Trophoblast cell (in vitro differentiated cells and primary cell): Measurements from ENCODE around the gene TBCA.
A peak's percentile ranks its signal among the peaks of the same experiment; 100 is the strongest.

ENCODE experiments used
- DNase-seq, 2 donors: peaks; one replicate each; pipeline ENCODE4 v3.0.0-alpha.2; 2016
- H2AFZ ChIP-seq: 2 replicates; pipeline ENCODE4 v1.6.1; 2013; ENCODE audit warnings: low read length, moderate library complexity, mild to moderate bottlenecking; ENCODE audit not compliant: insufficient read depth, poor library complexity
- H2AK5ac ChIP-seq: 2 replicates; pipeline ENCODE4 v1.6.1; 2013; ENCODE audit warnings: mild to moderate bottlenecking, low read length
- H2BK120ac ChIP-seq: 2 replicates; pipeline ENCODE4 v1.6.1; 2013; ENCODE audit warnings: low read length, mild to moderate bottlenecking, moderate library complexity; ENCODE audit not compliant: insufficient read depth, poor library complexity
- H2BK12ac ChIP-seq: 2 replicates; pipeline ENCODE4 v1.6.1; 2013; ENCODE audit warnings: mild to moderate bottlenecking, low read length, moderate library complexity
- H2BK5ac ChIP-seq: 2 replicates; pipeline ENCODE4 v1.6.1; 2013; ENCODE audit warnings: low read length, low read depth, moderate library complexity, mild to moderate bottlenecking; ENCODE audit not compliant: poor library complexity
- H3K14ac ChIP-seq: 2 replicates; pipeline ENCODE4 v1.6.1; 2013; ENCODE audit warnings: mild to moderate bottlenecking, low read length
- H3K18ac ChIP-seq: 2 replicates; pipeline ENCODE4 v1.6.1; 2013; ENCODE audit warnings: mild to moderate bottlenecking, low read length
- H3K23ac ChIP-seq: 2 replicates; pipeline ENCODE4 v1.6.1; 2013; ENCODE audit warnings: low read length
- H3K27ac ChIP-seq: 2 replicates; pipeline ENCODE4 v1.5.1; 2013; ENCODE audit warnings: low read depth, mild to moderate bottlenecking, inconsistent platforms, low read length, moderate library complexity
- H3K27me3 ChIP-seq: 2 replicates; pipeline ENCODE4 v1.6.1; 2013; ENCODE audit warnings: inconsistent platforms, mild to moderate bottlenecking, low read length, moderate library complexity; ENCODE audit not compliant: insufficient read depth
- H3K36me3 ChIP-seq, 2 experiments: 1 replicate in 1 of 2; 2 replicates in 1 of 2; pipeline ENCODE4 v1.6.1; 2013; ENCODE audit warnings: low read length in 2 of 2, mild to moderate bottlenecking in 2 of 2, moderate library complexity in 1 of 2; ENCODE audit not compliant: insufficient read depth in 2 of 2, control insufficient read depth in 1 of 2
- H3K4ac ChIP-seq: 2 replicates; pipeline ENCODE4 v1.6.1; 2013; ENCODE audit warnings: low read depth, mild to moderate bottlenecking, low read length, moderate library complexity
- H3K4me1 ChIP-seq, 2 experiments: 1 replicate in 1 of 2; 2 replicates in 1 of 2; pipeline ENCODE4 v1.6.1; 2013; ENCODE audit warnings: low read length in 2 of 2, mild to moderate bottlenecking in 2 of 2, moderate library complexity in 1 of 2; ENCODE audit not compliant: insufficient read depth in 2 of 2, control insufficient read depth in 1 of 2
- H3K4me2 ChIP-seq: 2 replicates; pipeline ENCODE4 v1.6.1; 2013; ENCODE audit warnings: inconsistent platforms, mild to moderate bottlenecking, low read length, moderate library complexity
- H3K4me3 ChIP-seq: 2 replicates; pipeline ENCODE4 v1.5.1; 2013; ENCODE audit warnings: mild to moderate bottlenecking, low read depth, low read length, inconsistent platforms
- H3K79me1 ChIP-seq: one replicate; pipeline ENCODE4 v1.6.1; 2013; ENCODE audit warnings: low read length
- H3K79me2 ChIP-seq: 2 replicates; pipeline ENCODE4 v1.6.1; 2013; ENCODE audit warnings: low read length, mild to moderate bottlenecking; ENCODE audit not compliant: control insufficient read depth, insufficient read depth, poor library complexity
- H3K9ac ChIP-seq: 2 replicates; pipeline ENCODE4 v1.6.1; 2013; ENCODE audit warnings: mild to moderate bottlenecking, low read length
- H3K9me3 ChIP-seq: 2 replicates; pipeline ENCODE4 v1.6.1; 2013; ENCODE audit warnings: low read depth, mild to moderate bottlenecking, control low read depth, inconsistent platforms, low read length; ENCODE audit not compliant: insufficient read depth
- H4K12ac ChIP-seq: 2 replicates; pipeline ENCODE4 v1.6.1; 2013; ENCODE audit warnings: low read depth, mild to moderate bottlenecking, low read length, moderate library complexity
- H4K8ac ChIP-seq: 2 replicates; pipeline ENCODE4 v1.6.1; 2013; ENCODE audit warnings: low read depth, mild to moderate bottlenecking, low read length, moderate library complexity
- H4K91ac ChIP-seq: one replicate; pipeline ENCODE4 v1.6.1; 2013; ENCODE audit warnings: low read depth, mild to moderate bottlenecking, low read length, moderate library complexity
- WGBS: extraction: QIAGEN DNeasy Blood & Tissue Kit; methylation state at CpG from one replicate; pipeline ENCODE4 v1.1.7; 2013; ENCODE audit warnings: missing lambda C conversion rate; ENCODE audit not compliant: insufficient read length, insufficient coverage; ENCODE audit errors: extremely low coverage; 5-methylcytosine and 5-hydroxymethylcytosine counted together

TBCA gene

GRCh38 chr5:77773734-77774280 lies 2.3 kb downstream of the TBCA start:
- no CpG with 5 or more reads among the region's 3 CpGs for WGBS

DNA sequence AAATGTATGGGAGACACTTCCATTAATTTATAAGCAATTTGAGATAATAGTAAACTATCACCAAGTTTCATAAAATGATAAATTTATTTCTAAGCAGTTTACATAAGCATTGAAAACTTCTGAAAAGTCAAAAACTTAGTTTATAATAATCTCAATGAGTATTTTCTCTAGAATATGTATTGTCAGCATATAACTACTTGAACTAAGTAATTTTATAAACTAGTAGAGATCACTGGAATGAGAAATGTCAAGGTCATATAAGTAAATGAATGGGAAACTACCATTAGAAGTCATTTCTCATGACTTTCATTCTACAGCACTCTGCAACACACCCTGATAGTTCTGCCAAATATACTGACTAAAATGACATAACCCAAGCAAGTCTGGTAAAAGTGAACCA lies 3.4 kb downstream of the TBCA start:
- no peak overlapping the region for H4K12ac ChIP-seq
- no peak overlapping the region for H3K18ac ChIP-seq
- H3K14ac ChIP-seq: no peak overlapping the region
- H3K36me3 ChIP-seq: peaks cover 4% of the 10 kb centered on the region in 2 experiments
- H2BK12ac ChIP-seq: no peak overlapping the region
- H4K8ac ChIP-seq: no peak overlapping the region
- H2AK5ac ChIP-seq: no peak overlapping the region
- no peak overlapping the region for H2BK5ac ChIP-seq
- no peaks in the 10 kb centered on the region for H3K27me3 ChIP-seq
- peaks cover 5 to 14% of the 10 kb centered on the region in 2 experiments for H3K4me1 ChIP-seq
- H3K23ac ChIP-seq: no peak overlapping the region
- H3K27ac ChIP-seq: no peak overlapping the region
- no peaks in the 10 kb centered on the region for H3K9me3 ChIP-seq
- H2AFZ ChIP-seq: no peak overlapping the region
- no peak overlapping the region for H3K4me3 ChIP-seq
- peaks cover 9% of the 10 kb centered on the region for H3K79me1 ChIP-seq
- peaks cover 25% of the 10 kb centered on the region for H3K79me2 ChIP-seq
- no peak overlapping the region for H3K9ac ChIP-seq
- H3K4me2 ChIP-seq: no peak overlapping the region
- H4K91ac ChIP-seq: no peak overlapping the region
- no peak for DNase-seq
- peak overlapping the region; percentile 75 for H3K4ac ChIP-seq
- H2BK120ac ChIP-seq: no peak overlapping the region

More at GRCh38 chr5:77773734-77774280, 2.3 kb downstream of the TBCA start:
- peak overlapping the region; percentile 52 for H3K4me2 ChIP-seq
- H4K8ac ChIP-seq: no peak overlapping the region
- H3K4me3 ChIP-seq: no peak overlapping the region
- H3K9me3 ChIP-seq: no peaks in the 10 kb centered on the region
- no peak overlapping the region for H3K23ac ChIP-seq
- no peak overlapping the region for H2BK12ac ChIP-seq
- H3K14ac ChIP-seq: no peak overlapping the region
- H2AK5ac ChIP-seq: no peak overlapping the region
- DNase-seq: no peak
- no peak overlapping the region for H4K12ac ChIP-seq
- peaks cover 2 to 3% of the 10 kb centered on the region in 2 experiments for H3K36me3 ChIP-seq
- H3K79me2 ChIP-seq: peaks cover 23% of the 10 kb centered on the region
- no peak overlapping the region for H3K18ac ChIP-seq
- peak overlapping the region; percentile 89 for H3K4ac ChIP-seq
- peaks cover 9% of the 10 kb centered on the region for H3K79me1 ChIP-seq
- H3K9ac ChIP-seq: no peak overlapping the region
- peaks cover 5 to 12% of the 10 kb centered on the region in 2 experiments for H3K4me1 ChIP-seq
- H3K27me3 ChIP-seq: no peaks in the 10 kb centered on the region
- no peak overlapping the region for H4K91ac ChIP-seq
- H2BK5ac ChIP-seq: no peak overlapping the region
- H2AFZ ChIP-seq: no peak overlapping the region
- H2BK120ac ChIP-seq: no peak overlapping the region
- H3K27ac ChIP-seq: no peak overlapping the region

DNA sequence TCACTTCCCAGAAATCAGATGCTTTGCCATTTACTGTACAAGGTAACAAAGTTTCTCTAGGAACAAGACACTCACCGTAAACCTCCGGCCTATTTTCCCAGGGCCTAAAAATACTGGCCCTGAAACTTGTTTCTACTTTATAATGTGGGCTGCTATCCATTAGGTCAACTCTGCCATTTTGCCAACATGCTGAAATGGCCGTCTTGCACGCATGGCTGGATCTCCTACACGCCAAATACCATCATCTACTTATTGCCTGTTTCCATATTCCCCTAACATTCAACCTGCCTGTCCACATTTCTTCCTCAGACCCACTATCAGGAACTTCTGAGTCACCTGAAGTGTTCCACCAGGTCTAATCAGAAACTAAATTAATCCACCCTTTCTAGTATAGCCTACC lies 4.7 kb downstream of the TBCA start:
- no peak overlapping the region for H2BK5ac ChIP-seq
- no peaks in the 10 kb centered on the region for H3K27me3 ChIP-seq
- no peak overlapping the region for H3K27ac ChIP-seq
- H3K4me1 ChIP-seq: peaks cover 5 to 15% of the 10 kb centered on the region in 2 experiments
- no peak overlapping the region for H3K14ac ChIP-seq
- DNase-seq: peak in 1 of 2 donors; percentile 50
- no peak overlapping the region for H3K4me2 ChIP-seq
- no CpG with 5 or more reads among the region's 5 CpGs for WGBS
- H2AFZ ChIP-seq: no peak overlapping the region
- H3K36me3 ChIP-seq: peaks cover 4% of the 10 kb centered on the region in 2 experiments
- H2BK12ac ChIP-seq: no peak overlapping the region
- no peak overlapping the region for H2BK120ac ChIP-seq
- H4K12ac ChIP-seq: no peak overlapping the region
- no peak overlapping the region for H3K23ac ChIP-seq
- no peak overlapping the region for H3K4me3 ChIP-seq
- H3K9ac ChIP-seq: no peak overlapping the region
- H4K8ac ChIP-seq: no peak overlapping the region
- no peak overlapping the region for H4K91ac ChIP-seq
- H3K79me2 ChIP-seq: peaks cover 25% of the 10 kb centered on the region
- H3K18ac ChIP-seq: no peak overlapping the region
- no peaks in the 10 kb centered on the region for H3K9me3 ChIP-seq
- H2AK5ac ChIP-seq: no peak overlapping the region
- peaks cover 9% of the 10 kb centered on the region for H3K79me1 ChIP-seq
- H3K4ac ChIP-seq: peak overlapping the region; percentile 99

DNA sequence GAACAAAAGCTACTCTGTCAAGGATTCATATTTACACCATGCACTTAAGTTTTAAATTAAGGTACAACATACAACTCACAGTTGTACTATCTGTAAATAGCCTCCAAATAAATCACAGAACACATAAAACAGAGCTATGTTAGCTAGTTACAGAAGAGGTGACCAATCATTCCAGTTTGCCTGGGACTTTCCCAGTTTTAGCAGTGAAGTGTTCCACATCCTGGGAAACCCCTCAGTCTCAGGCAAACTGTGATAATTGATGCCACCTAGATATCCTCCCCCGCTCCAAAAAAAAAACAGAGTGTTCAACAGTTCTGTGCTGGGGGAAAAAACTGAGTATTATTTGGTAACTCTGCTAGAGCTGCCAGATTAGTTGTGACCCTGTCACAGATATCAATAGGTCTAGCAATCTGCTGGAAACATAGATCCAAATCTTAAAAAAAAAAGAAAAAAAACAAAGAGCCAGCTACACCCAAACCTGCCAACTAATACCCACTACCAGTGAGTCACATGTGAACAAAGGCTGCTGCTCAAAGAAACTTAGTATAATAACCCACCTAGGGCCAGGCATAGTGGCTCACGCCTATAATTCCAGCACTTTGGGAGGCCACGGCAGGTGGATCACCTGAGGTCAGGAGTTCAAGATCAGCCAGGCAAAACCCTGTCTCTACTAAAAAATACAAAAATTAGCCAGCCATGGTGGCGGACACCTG lies 5.7 kb downstream of the TBCA start:
- WGBS: no CpG with 5 or more reads among the region's 4 CpGs

More for the DNA sequence above, 5.7 kb downstream of the TBCA start:
- H3K27me3 ChIP-seq: no peaks in the 10 kb centered on the region
- H3K4me1 ChIP-seq: peaks cover 5 to 15% of the 10 kb centered on the region in 2 experiments
- no peak overlapping the region for H4K8ac ChIP-seq
- no peak overlapping the region for H2BK12ac ChIP-seq
- H3K4me3 ChIP-seq: no peak overlapping the region
- peaks cover 4 to 5% of the 10 kb centered on the region in 2 experiments for H3K36me3 ChIP-seq
- H2AFZ ChIP-seq: no peak overlapping the region
- no peak overlapping the region for H3K23ac ChIP-seq
- no peak for DNase-seq
- peaks cover 2% of the 10 kb centered on the region for H3K79me1 ChIP-seq
- H2BK5ac ChIP-seq: no peak overlapping the region
- no peak overlapping the region for H4K12ac ChIP-seq
- no peak overlapping the region for H4K91ac ChIP-seq
- H3K9me3 ChIP-seq: no peaks in the 10 kb centered on the region
- H3K79me2 ChIP-seq: peaks cover 20% of the 10 kb centered on the region
- no peak overlapping the region for H3K4me2 ChIP-seq
- H2BK120ac ChIP-seq: no peak overlapping the region
- H3K27ac ChIP-seq: no peak overlapping the region
- no peak overlapping the region for H3K18ac ChIP-seq
- no peak overlapping the region for H2AK5ac ChIP-seq
- no peak overlapping the region for H3K9ac ChIP-seq
- H3K4ac ChIP-seq: peak overlapping the region; percentile 76
- H3K14ac ChIP-seq: no peak overlapping the region
